Measurements from ENCODE around the gene UBE2N. TPM values are rescaled to one million over a fixed set of nuclear protein-coding genes. Genes with fewer than 3 reads are reported as not detected.

Gene UBE2N
- total and polyA plus RNA-seq, 2 of the 8 experiments (the other 6 are each of a cell fraction or from before 2014, with no cell fraction given), result 108 to 225 TPM

GRCh38 chr12:93459097-93459496 lies 17.4 kb upstream of the UBE2N start:
- H2AK5ac ChIP-seq (ENCODE audit: low read depth, low read length), result no peak overlapping the region
- H3K9me3 ChIP-seq (ENCODE audit: insufficient read depth in 2 of 2, low read depth in 1 of 2, low read length in 1 of 2), result no peaks in the 10 kb centered on the region
- ChIA-PET CTCF (ENCODE audit: partially characterized antibody) (no interaction called here), POLR2A (ENCODE audit: partially characterized antibody) (interaction anchor here (1.3 to 1.4 kb wide), 2 partner anchors 8 to 9 kb away, joined by 3 to 4 read pairs; no protein-coding TSS in a partner anchor)
- no peaks in the 10 kb centered on the region for H3K36me3 ChIP-seq (ENCODE audit: control insufficient read depth in 2 of 4, insufficient read depth in 4 of 4, low read length in 3 of 4)
- no peak overlapping the region for H2BK12ac ChIP-seq (ENCODE audit: low read depth, low read length)
- H4K5ac ChIP-seq (ENCODE audit: insufficient read length, low read depth, low read length), result no peak overlapping the region
- H3K4me1 ChIP-seq (replicated peaks in 1 of 4; ENCODE audit: control insufficient read depth in 3 of 4, insufficient read depth in 4 of 4, low read length in 3 of 4), result no peaks in the 10 kb centered on the region; a peak in 1 of 7 replicates
- H2BK120ac ChIP-seq (replicated peaks; ENCODE audit: low read depth, low read length), result no peak overlapping the region
- H3K18ac ChIP-seq (ENCODE audit: extremely low read depth, low read length), result no peak overlapping the region
- H4K20me1 ChIP-seq (replicated peaks in 1 of 2; ENCODE audit: control insufficient read depth in 1 of 2, insufficient read depth in 2 of 2, low read length in 2 of 2), result peaks cover 0 to 2% of the 10 kb centered on the region in 2 experiments
- no peak overlapping the region for H3K4me3 ChIP-seq (ENCODE audit: extremely low read depth in 1 of 4, insufficient read depth in 2 of 4, low read depth in 3 of 4, low read length in 4 of 4)
- no peak overlapping the region for H3K9ac ChIP-seq (replicated peaks in 1 of 4; ENCODE audit: extremely low read depth in 1 of 4, low read depth in 3 of 4, low read length in 3 of 4)
- no peak overlapping the region for H3K56ac ChIP-seq (replicated peaks; ENCODE audit: insufficient read length, low read depth, low read length)
- H4K91ac ChIP-seq (replicated peaks; ENCODE audit: insufficient read length, low read length), result no peak overlapping the region
- H3K14ac ChIP-seq (ENCODE audit: insufficient read length), result no peak overlapping the region
- FAIRE-seq, result no peak
- no peak for DNase-seq (ENCODE audit: low read depth in 1 of 2, low spot score in 2 of 2)
- H4K8ac ChIP-seq (ENCODE audit: extremely low read depth, insufficient read depth, low read length), result no peak overlapping the region
- H2BK15ac ChIP-seq (ENCODE audit: low read length), result no peak overlapping the region
- H3K23ac ChIP-seq (ENCODE audit: insufficient read length), result no peak overlapping the region
- H2AFZ ChIP-seq (ENCODE audit: low read length), result no peak overlapping the region
- no peaks in the 10 kb centered on the region for H3K27me3 ChIP-seq (replicated peaks in 1 of 4; ENCODE audit: control insufficient read depth in 3 of 4, extremely low read depth in 1 of 4, insufficient read depth in 3 of 4, low read length in 3 of 4)
- H3K23me2 ChIP-seq (ENCODE audit: low read depth, low read length), result no peaks in the 10 kb centered on the region
- no peaks in the 10 kb centered on the region for H3K79me1 ChIP-seq (ENCODE audit: low read depth, low read length)
- H3K4me2 ChIP-seq (ENCODE audit: insufficient read depth in 1 of 2, low read depth in 2 of 2, low read length in 2 of 2), result no peak overlapping the region
- H2BK20ac ChIP-seq (ENCODE audit: low read length), result no peak overlapping the region
- H2BK5ac ChIP-seq (ENCODE audit: low read depth, low read length), result no peak overlapping the region
- H3K4ac ChIP-seq (replicated peaks; ENCODE audit: insufficient read length, low read depth, low read length), result no peak overlapping the region
- 89% methylated on average over 5 of the region's 5 CpGs; no CpG with 5 or more reads in 1 of the 2 experiments for WGBS, 2 experiments (ENCODE audit: extremely low coverage in 1 of 2, insufficient coverage in 1 of 2, insufficient read length in 1 of 2, insufficient replicate concordance in 2 of 2, low coverage in 1 of 2, low lambda C conversion rate in 2 of 2, missing lambda C conversion rate in 1 of 2)
- H3K27ac ChIP-seq (ENCODE audit: low read depth, low read length), result no peak overlapping the region
- no peaks in the 10 kb centered on the region for H3K79me2 ChIP-seq (ENCODE audit: control insufficient read depth in 1 of 2, insufficient read depth in 2 of 2, low read length in 2 of 2)
- no peak for TF ChIP-seq SIX5 (IDR thresholded peaks at IDR 0.05; ENCODE audit: low read depth, low read length)
- TF ChIP-seq SP2 (IDR thresholded peaks at IDR 0.05; ENCODE audit: low read length), result no peak
- TF ChIP-seq ATF3 (IDR thresholded peaks at IDR 0.05; ENCODE audit: insufficient read depth, low read depth, low read length), result no peak
- no peak for TF ChIP-seq FOSL1 (IDR thresholded peaks at IDR 0.05; ENCODE audit: insufficient read depth, low read depth, low read length)
- TF ChIP-seq, protein P1, sequence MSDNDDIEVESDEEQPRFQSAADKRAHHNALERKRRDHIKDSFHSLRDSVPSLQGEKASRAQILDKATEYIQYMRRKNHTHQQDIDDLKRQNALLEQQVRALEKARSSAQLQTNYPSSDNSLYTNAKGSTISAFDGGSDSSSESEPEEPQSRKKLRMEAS (IDR thresholded peaks at IDR 0.05), result no peak
- TF ChIP-seq HDAC6 (IDR thresholded peaks at IDR 0.05; ENCODE audit: low read depth, low read length), result no peak
- no peak for TF ChIP-seq ATF2 (IDR thresholded peaks at IDR 0.05; ENCODE audit: low read length)
- no peak for TF ChIP-seq KDM4A (IDR thresholded peaks at IDR 0.05; ENCODE audit: low read depth, low read length, severe bottlenecking)
- TF ChIP-seq CBX5 (IDR thresholded peaks at IDR 0.05; ENCODE audit: low read depth, low read length), result no peak
- no peak for TF ChIP-seq NANOG (IDR thresholded peaks at IDR 0.05; ENCODE audit: insufficient read depth, low read depth, low read length, poor library complexity, severe bottlenecking)
- TF ChIP-seq RBBP5 (IDR thresholded peaks at IDR 0.05; ENCODE audit: borderline replicate concordance, low read depth, low read length), result no peak
- TF ChIP-seq RFX5 (IDR thresholded peaks at IDR 0.05; ENCODE audit: borderline replicate concordance, low read depth, low read length), result no peak
